ENCODE results near the gene ALG14.

DNA sequence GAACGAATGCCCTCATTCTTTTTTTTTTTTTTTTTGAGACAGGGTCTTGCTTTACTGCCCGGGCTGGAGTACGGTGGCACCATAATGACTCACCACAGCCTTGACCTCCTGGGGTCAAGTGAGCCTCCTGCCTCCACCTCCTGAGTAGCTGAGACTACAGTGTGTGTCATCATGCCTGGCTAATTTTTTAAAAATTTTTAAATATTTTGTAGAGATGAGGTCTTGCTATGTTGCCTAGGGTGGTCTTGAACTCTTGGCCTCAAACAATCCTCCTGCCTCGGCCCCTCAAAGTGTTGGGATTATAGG is 69.4 kb downstream of the ALG14 start:
- TF ChIP-seq, protein P1, sequence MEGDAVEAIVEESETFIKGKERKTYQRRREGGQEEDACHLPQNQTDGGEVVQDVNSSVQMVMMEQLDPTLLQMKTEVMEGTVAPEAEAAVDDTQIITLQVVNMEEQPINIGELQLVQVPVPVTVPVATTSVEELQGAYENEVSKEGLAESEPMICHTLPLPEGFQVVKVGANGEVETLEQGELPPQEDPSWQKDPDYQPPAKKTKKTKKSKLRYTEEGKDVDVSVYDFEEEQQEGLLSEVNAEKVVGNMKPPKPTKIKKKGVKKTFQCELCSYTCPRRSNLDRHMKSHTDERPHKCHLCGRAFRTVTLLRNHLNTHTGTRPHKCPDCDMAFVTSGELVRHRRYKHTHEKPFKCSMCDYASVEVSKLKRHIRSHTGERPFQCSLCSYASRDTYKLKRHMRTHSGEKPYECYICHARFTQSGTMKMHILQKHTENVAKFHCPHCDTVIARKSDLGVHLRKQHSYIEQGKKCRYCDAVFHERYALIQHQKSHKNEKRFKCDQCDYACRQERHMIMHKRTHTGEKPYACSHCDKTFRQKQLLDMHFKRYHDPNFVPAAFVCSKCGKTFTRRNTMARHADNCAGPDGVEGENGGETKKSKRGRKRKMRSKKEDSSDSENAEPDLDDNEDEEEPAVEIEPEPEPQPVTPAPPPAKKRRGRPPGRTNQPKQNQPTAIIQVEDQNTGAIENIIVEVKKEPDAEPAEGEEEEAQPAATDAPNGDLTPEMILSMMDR (IDR thresholded peaks at IDR 0.05): no peak
- TF ChIP-seq EZH2 (IDR thresholded peaks at IDR 0.05; ENCODE audit: borderline replicate concordance, insufficient read depth, low read depth, low read length, poor library complexity, severe bottlenecking): no peak
